Keratinocyte (primary cell): ENCODE results near the gene ADAM15. TPM values are rescaled to one million over a fixed set of nuclear protein-coding genes. Genes with fewer than 3 reads are reported as not detected.

ENCODE experiments used
- DNase-seq: peaks from one replicate; pipeline ENCODE4 v3.0.0-alpha.2; 2011; ENCODE audit warnings: low read depth, missing footprints, low spot score
- FAIRE-seq: peaks from 2 replicates; lab custom pipeline; 2011; peaks lifted over from hg19 to GRCh38; lab: Jason Lieb, UNC
- H2AFZ ChIP-seq: 2 replicates; pipeline ENCODE4 v1.6.0; 2012; ENCODE audit warnings: low read length, control low read depth, inconsistent platforms; ENCODE audit not compliant: control insufficient read depth
- H3K27ac ChIP-seq: 2 replicates; pipeline ENCODE4 v1.5.1; 2011; ENCODE audit warnings: low read length; ENCODE audit not compliant: control insufficient read depth, insufficient read depth
- H3K27me3 ChIP-seq: 3 replicates; pipeline ENCODE4 v1.6.0; 2011; ENCODE audit warnings: low read length; ENCODE audit not compliant: control insufficient read depth, insufficient read depth; ENCODE audit errors: extremely low read depth
- H3K36me3 ChIP-seq, 2 experiments: 2 replicates in 1 of 2; 3 replicates in 1 of 2; pipeline ENCODE4 v1.5.1; 2011; ENCODE audit warnings: low read length in 2 of 2, mild to moderate bottlenecking in 1 of 2; ENCODE audit not compliant: control insufficient read depth in 2 of 2, insufficient read depth in 2 of 2; ENCODE audit errors: extremely low read depth in 1 of 2
- H3K4me1 ChIP-seq: 3 replicates; pipeline ENCODE4 v1.5.1; 2011; ENCODE audit warnings: low read length; ENCODE audit not compliant: control insufficient read depth, insufficient read depth; ENCODE audit errors: extremely low read depth
- H3K4me2 ChIP-seq: 3 replicates; pipeline ENCODE4 v1.6.0; 2011; ENCODE audit warnings: low read depth, low read length; ENCODE audit not compliant: control insufficient read depth, insufficient read depth; ENCODE audit errors: extremely low read depth
- H3K4me3 ChIP-seq, 3 experiments: fragments of 200-600 bp in 1 of 3; sonication (generic) in 1 of 3; 2 replicates in 2 of 3; 3 replicates in 1 of 3; pipeline ENCODE4 v1.5.1; 2011 to 2016; ENCODE audit warnings: low read length in 3 of 3, mild to moderate bottlenecking in 3 of 3, control low read depth in 2 of 3, inconsistent platforms in 1 of 3, low read depth in 1 of 3, mixed read lengths in 1 of 3, mixed run types in 1 of 3, moderate library complexity in 1 of 3; ENCODE audit not compliant: control insufficient read depth in 2 of 3, insufficient read depth in 2 of 3; ENCODE audit errors: extremely low read depth in 1 of 3
- H3K79me2 ChIP-seq: 2 replicates; pipeline ENCODE4 v1.6.0; 2012; ENCODE audit warnings: low read length; ENCODE audit not compliant: control insufficient read depth, insufficient read depth
- H3K9ac ChIP-seq: 3 replicates; pipeline ENCODE4 v1.6.0; 2011; ENCODE audit warnings: low read length; ENCODE audit not compliant: control insufficient read depth, insufficient read depth; ENCODE audit errors: extremely low read depth
- H3K9me1 ChIP-seq: 3 replicates; pipeline ENCODE4 v1.6.0; 2011; ENCODE audit warnings: low read length; ENCODE audit not compliant: control insufficient read depth, insufficient read depth; ENCODE audit errors: extremely low read depth
- H3K9me3 ChIP-seq: 2 replicates; pipeline ENCODE4 v1.5.1; 2012; ENCODE audit warnings: low read depth, low read length; ENCODE audit not compliant: control insufficient read depth
- H4K20me1 ChIP-seq: 3 replicates; pipeline ENCODE4 v1.6.0; 2011; ENCODE audit warnings: low read length; ENCODE audit not compliant: control insufficient read depth, insufficient read depth; ENCODE audit errors: extremely low read depth
- CTCF ChIP-seq, 3 experiments: IDR thresholded peaks in 1 of 3; conservative IDR thresholded peaks in 1 of 3; optimal IDR thresholded peaks in 1 of 3; 2 replicates in 2 of 3; 3 replicates in 1 of 3; pipeline versions ENCODE3 to v1.5.1; 2011; ENCODE audit warnings: low read length in 3 of 3, mild to moderate bottlenecking in 3 of 3, moderate library complexity in 2 of 3, control low read depth in 1 of 3, inconsistent platforms in 1 of 3; ENCODE audit not compliant: insufficient read depth in 2 of 3; ENCODE audit errors: extremely low read depth in 1 of 3
- EZH2 ChIP-seq: IDR thresholded peaks from one replicate; pipeline ENCODE4 v1.6.1; 2012; ENCODE audit warnings: inconsistent platforms, mild to moderate bottlenecking, low read length, moderate library complexity
- dilution Hi-C: fragments of 300-500 bp; cut with MboI; formaldehyde crosslinking; loops from one replicate; pipeline ENCODE4 v1.7.0; 2020; ENCODE audit warnings: low sequenced_read_pairs; ENCODE audit not compliant: extremely low pct_ligation_motif_present
- polyA plus RNA-seq, 5 experiments: library from polyadenylated mRNA; depleted of rRNA in 3 of 5; stranded (reverse) in 3 of 5; stranded (forward) in 1 of 5; unstranded in 1 of 5; fragments of >200 nt; gene quantifications; 1 replicate in 1 of 5; 2 replicates in 3 of 5; 3 replicates in 1 of 5; pipeline versions ENCODE4 v1.2.1 to v1.2.3, GENCODE V29; 2011 to 2012; ENCODE audit warnings: missing spikeins in 2 of 5, low read depth in 1 of 5, low replicate concordance in 1 of 5

ADAM15 gene
- polyA plus RNA-seq, 1 donor (not counting 4 experiments of a cell fraction or from before 2014, with no cell fraction given) = 131 TPM

DNA sequence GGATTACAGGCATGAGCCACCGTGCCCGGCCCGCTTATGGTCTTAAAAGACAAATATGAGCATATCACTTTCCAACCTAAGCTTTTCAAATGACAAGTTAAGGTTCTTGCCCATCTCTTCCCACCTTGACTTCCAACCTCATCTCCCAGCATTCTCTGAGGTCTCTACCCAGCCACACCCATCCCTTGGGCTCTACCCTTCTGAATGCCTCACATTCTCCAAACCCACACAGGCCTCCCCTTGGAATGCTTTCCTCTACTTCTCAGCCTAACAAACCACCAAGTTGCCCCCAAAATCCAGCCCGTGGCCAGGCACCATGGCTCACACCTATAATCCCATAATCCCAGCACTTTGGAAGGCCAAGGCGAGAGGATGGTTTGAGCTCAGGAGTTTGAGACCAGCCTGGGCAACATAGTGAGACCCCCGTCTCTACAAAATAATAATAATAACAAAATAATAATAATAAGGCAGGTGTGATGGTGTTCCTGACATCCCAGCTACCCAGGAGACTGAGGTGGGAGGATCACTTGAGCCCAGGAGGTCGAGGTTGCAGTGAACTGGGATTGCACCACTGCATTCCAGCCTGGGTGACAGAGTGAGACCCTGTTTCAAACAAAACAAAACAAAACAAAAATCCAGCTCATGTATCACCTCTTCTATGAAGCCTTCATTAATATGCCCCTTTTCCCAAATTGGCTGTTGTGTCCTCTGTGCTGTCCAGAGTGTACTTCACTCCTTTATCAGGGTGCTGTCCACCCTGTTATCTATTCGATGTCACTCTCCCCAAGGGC lies 28.8 kb upstream of the ADAM15 start:
- H3K4me3 ChIP-seq = no peak overlapping the region
- no peaks in the 10 kb centered on the region for H4K20me1 ChIP-seq
- FAIRE-seq (no peak), DNase-seq (no peak)
- no peaks in the 10 kb centered on the region for H3K9me3 ChIP-seq
- H2AFZ ChIP-seq = no peak overlapping the region
- dilution Hi-C loops = no loop called here
- H3K9me1 ChIP-seq = no peaks in the 10 kb centered on the region
- H3K4me1 ChIP-seq = peaks cover 30% of the 10 kb centered on the region
- peak overlapping the region; percentile 43 for H3K4me2 ChIP-seq
- H3K9ac ChIP-seq = no peak overlapping the region
- H3K36me3 ChIP-seq = peaks cover 3 to 8% of the 10 kb centered on the region in 2 experiments
- no peak overlapping the region for H3K27ac ChIP-seq
- H3K27me3 ChIP-seq = no peaks in the 10 kb centered on the region
- no peaks in the 10 kb centered on the region for H3K79me2 ChIP-seq
- TF ChIP-seq EZH2 = no peak
- TF ChIP-seq CTCF (optimal IDR thresholded peaks at IDR 0.05 in 1 of 3, IDR thresholded peaks at IDR 0.05 in 1 of 3, conservative IDR thresholded peaks at IDR 0.05 in 1 of 3; ENCODE audit: extremely low read depth in 1 of 3, insufficient read depth in 2 of 3, low read length in 3 of 3) = no peak

- H4K20me1 ChIP-seq = no peaks in the 10 kb centered on the region
- no peak overlapping the region for H3K9ac ChIP-seq
- H2AFZ ChIP-seq = no peak overlapping the region
- H3K4me1 ChIP-seq = peaks cover 25% of the 10 kb centered on the region
- no peaks in the 10 kb centered on the region for H3K27me3 ChIP-seq
- dilution Hi-C loops = no loop called here
- no peak for TF ChIP-seq EZH2
- TF ChIP-seq CTCF (optimal IDR thresholded peaks at IDR 0.05 in 1 of 3, IDR thresholded peaks at IDR 0.05 in 1 of 3, conservative IDR thresholded peaks at IDR 0.05 in 1 of 3; ENCODE audit: extremely low read depth in 1 of 3, insufficient read depth in 2 of 3, low read length in 3 of 3) = no peak
- no peak overlapping the region for H3K4me3 ChIP-seq
- DNase-seq = no peak
- H3K27ac ChIP-seq = no peak overlapping the region
- peak; percentile 69 for FAIRE-seq
- no peaks in the 10 kb centered on the region for H3K9me3 ChIP-seq
- H3K4me2 ChIP-seq = peak overlapping the region; percentile 43
- H3K79me2 ChIP-seq = no peaks in the 10 kb centered on the region
- H3K9me1 ChIP-seq = no peaks in the 10 kb centered on the region
- H3K36me3 ChIP-seq = peaks cover 3 to 8% of the 10 kb centered on the region in 2 experiments
Observed at GRCh38 chr1:155022927-155023236, 28.2 kb upstream of the ADAM15 start.
